Keratinocyte (primary cell): ENCODE measurements around the gene CRYL1. TPM values are rescaled to one million over a fixed set of nuclear protein-coding genes. Genes with fewer than 3 reads are reported as not detected.
A peak's percentile ranks its signal among the peaks of the same experiment; 100 is the strongest.

ENCODE experiments used
- DNase-seq: peaks from one replicate; pipeline ENCODE4 v3.0.0-alpha.2; 2011; ENCODE audit warnings: low read depth, missing footprints, low spot score
- FAIRE-seq: peaks from 2 replicates; lab custom pipeline; 2011; peaks lifted over from hg19 to GRCh38; lab: Jason Lieb, UNC
- H2AFZ ChIP-seq: 2 replicates; pipeline ENCODE4 v1.6.0; 2012; ENCODE audit warnings: low read length, control low read depth, inconsistent platforms; ENCODE audit not compliant: control insufficient read depth
- H3K27ac ChIP-seq: 2 replicates; pipeline ENCODE4 v1.5.1; 2011; ENCODE audit warnings: low read length; ENCODE audit not compliant: control insufficient read depth, insufficient read depth
- H3K27me3 ChIP-seq: 3 replicates; pipeline ENCODE4 v1.6.0; 2011; ENCODE audit warnings: low read length; ENCODE audit not compliant: control insufficient read depth, insufficient read depth; ENCODE audit errors: extremely low read depth
- H3K36me3 ChIP-seq, 2 experiments: 2 replicates in 1 of 2; 3 replicates in 1 of 2; pipeline ENCODE4 v1.5.1; 2011; ENCODE audit warnings: low read length in 2 of 2, mild to moderate bottlenecking in 1 of 2; ENCODE audit not compliant: control insufficient read depth in 2 of 2, insufficient read depth in 2 of 2; ENCODE audit errors: extremely low read depth in 1 of 2
- H3K4me1 ChIP-seq: 3 replicates; pipeline ENCODE4 v1.5.1; 2011; ENCODE audit warnings: low read length; ENCODE audit not compliant: control insufficient read depth, insufficient read depth; ENCODE audit errors: extremely low read depth
- H3K4me2 ChIP-seq: 3 replicates; pipeline ENCODE4 v1.6.0; 2011; ENCODE audit warnings: low read depth, low read length; ENCODE audit not compliant: control insufficient read depth, insufficient read depth; ENCODE audit errors: extremely low read depth
- H3K4me3 ChIP-seq, 3 experiments: fragments of 200-600 bp in 1 of 3; sonication (generic) in 1 of 3; 2 replicates in 2 of 3; 3 replicates in 1 of 3; pipeline ENCODE4 v1.5.1; 2011 to 2016; ENCODE audit warnings: low read length in 3 of 3, mild to moderate bottlenecking in 3 of 3, control low read depth in 2 of 3, inconsistent platforms in 1 of 3, low read depth in 1 of 3, mixed read lengths in 1 of 3, mixed run types in 1 of 3, moderate library complexity in 1 of 3; ENCODE audit not compliant: control insufficient read depth in 2 of 3, insufficient read depth in 2 of 3; ENCODE audit errors: extremely low read depth in 1 of 3
- H3K79me2 ChIP-seq: 2 replicates; pipeline ENCODE4 v1.6.0; 2012; ENCODE audit warnings: low read length; ENCODE audit not compliant: control insufficient read depth, insufficient read depth
- H3K9ac ChIP-seq: 3 replicates; pipeline ENCODE4 v1.6.0; 2011; ENCODE audit warnings: low read length; ENCODE audit not compliant: control insufficient read depth, insufficient read depth; ENCODE audit errors: extremely low read depth
- H3K9me1 ChIP-seq: 3 replicates; pipeline ENCODE4 v1.6.0; 2011; ENCODE audit warnings: low read length; ENCODE audit not compliant: control insufficient read depth, insufficient read depth; ENCODE audit errors: extremely low read depth
- H3K9me3 ChIP-seq: 2 replicates; pipeline ENCODE4 v1.5.1; 2012; ENCODE audit warnings: low read depth, low read length; ENCODE audit not compliant: control insufficient read depth
- H4K20me1 ChIP-seq: 3 replicates; pipeline ENCODE4 v1.6.0; 2011; ENCODE audit warnings: low read length; ENCODE audit not compliant: control insufficient read depth, insufficient read depth; ENCODE audit errors: extremely low read depth
- CTCF ChIP-seq, 3 experiments: IDR thresholded peaks in 1 of 3; conservative IDR thresholded peaks in 1 of 3; optimal IDR thresholded peaks in 1 of 3; 2 replicates in 2 of 3; 3 replicates in 1 of 3; pipeline versions ENCODE3 to v1.5.1; 2011; ENCODE audit warnings: low read length in 3 of 3, mild to moderate bottlenecking in 3 of 3, moderate library complexity in 2 of 3, control low read depth in 1 of 3, inconsistent platforms in 1 of 3; ENCODE audit not compliant: insufficient read depth in 2 of 3; ENCODE audit errors: extremely low read depth in 1 of 3
- EZH2 ChIP-seq: IDR thresholded peaks from one replicate; pipeline ENCODE4 v1.6.1; 2012; ENCODE audit warnings: inconsistent platforms, mild to moderate bottlenecking, low read length, moderate library complexity
- dilution Hi-C: fragments of 300-500 bp; cut with MboI; formaldehyde crosslinking; loops from one replicate; pipeline ENCODE4 v1.7.0; 2020; ENCODE audit warnings: low sequenced_read_pairs; ENCODE audit not compliant: extremely low pct_ligation_motif_present
- polyA plus RNA-seq, 5 experiments: library from polyadenylated mRNA; depleted of rRNA in 3 of 5; stranded (reverse) in 3 of 5; stranded (forward) in 1 of 5; unstranded in 1 of 5; fragments of >200 nt; gene quantifications; 1 replicate in 1 of 5; 2 replicates in 3 of 5; 3 replicates in 1 of 5; pipeline versions ENCODE4 v1.2.1 to v1.2.3, GENCODE V29; 2011 to 2012; ENCODE audit warnings: missing spikeins in 2 of 5, low read depth in 1 of 5, low replicate concordance in 1 of 5

The CRYL1 gene
- polyA plus RNA-seq, 1 donor (not counting 4 experiments of a cell fraction or from before 2014, with no cell fraction given) = 27.2 TPM

GRCh38 chr13:20392530-20392929 lies 133.1 kb downstream of the CRYL1 start:
- Histone ChIP-seq H2AFZ (no peak overlapping the region), H3K9me3 (no peaks in the 10 kb centered on the region), H3K27ac (no peak overlapping the region), H3K27me3 (no peaks in the 10 kb centered on the region), H3K9ac (no peak overlapping the region), H3K4me1 (peaks cover 12% of the 10 kb centered on the region), H3K9me1 (no peaks in the 10 kb centered on the region), H3K4me2 (no peak overlapping the region), H4K20me1 (no peaks in the 10 kb centered on the region), H3K36me3 (no peaks in the 10 kb centered on the region), H3K79me2 (no peaks in the 10 kb centered on the region), H3K4me3 (no peak overlapping the region)
- DNase-seq = no peak
- peak; percentile 75 for FAIRE-seq
- TF ChIP-seq EZH2 (no peak), CTCF (optimal IDR thresholded peaks at IDR 0.05 in 1 of 3, IDR thresholded peaks at IDR 0.05 in 1 of 3, conservative IDR thresholded peaks at IDR 0.05 in 1 of 3; ENCODE audit: extremely low read depth in 1 of 3, insufficient read depth in 2 of 3, low read length in 3 of 3) (no peak)
- dilution Hi-C loops = loop anchor here (25.0 kb wide), 1 partner anchor 205 kb away; the partner anchor contains the start of gene GJB2

- no peak for DNase-seq
Measured at GRCh38 chr13:20391597-20392452, 133.8 kb downstream of the CRYL1 start.

More at GRCh38 chr13:20391597-20392452, 133.8 kb downstream of the CRYL1 start:
- no peak overlapping the region for H2AFZ ChIP-seq
- no peaks in the 10 kb centered on the region for H3K27me3 ChIP-seq
- H3K4me3 ChIP-seq = no peak overlapping the region
- H3K4me2 ChIP-seq = no peak overlapping the region
- no peaks in the 10 kb centered on the region for H3K9me3 ChIP-seq
- peaks cover 19% of the 10 kb centered on the region for H3K4me1 ChIP-seq
- dilution Hi-C loops = loop anchor here (25.0 kb wide), 1 partner anchor 205 kb away; the partner anchor contains the start of gene GJB2
- H3K9me1 ChIP-seq = no peaks in the 10 kb centered on the region
- H3K27ac ChIP-seq = no peak overlapping the region
- no peak overlapping the region for H3K9ac ChIP-seq
- no peak for FAIRE-seq
- no peaks in the 10 kb centered on the region for H3K36me3 ChIP-seq
- no peak for TF ChIP-seq CTCF (optimal IDR thresholded peaks at IDR 0.05 in 1 of 3, IDR thresholded peaks at IDR 0.05 in 1 of 3, conservative IDR thresholded peaks at IDR 0.05 in 1 of 3; ENCODE audit: extremely low read depth in 1 of 3, insufficient read depth in 2 of 3, low read length in 3 of 3)
- H3K79me2 ChIP-seq = no peaks in the 10 kb centered on the region
- no peaks in the 10 kb centered on the region for H4K20me1 ChIP-seq
